ENCODE data around the gene SLC35F6.

- TF ChIP-seq EZH2 (optimal IDR thresholded peaks at IDR 0.05; ENCODE audit: low read depth, low read length) (no peak), CTCF (IDR thresholded peaks at IDR 0.05; ENCODE audit: low read length) (no peak)
These were observed 33.3 kb upstream of the SLC35F6 start for GRCh38 chr2:26730549-26731344.

Measured in MM.1S (cell line).